AG04449 (cell line): ENCODE measurements around the gene CDC14A.

ENCODE experiments used
- CTCF ChIA-PET: fragments of 350-600 bp; formaldehyde crosslinking; extraction: SDS; loops from one replicate; lab custom pipeline; 2021; ENCODE audit warnings: antibody characterized with exemption; lab: Yijun Ruan, JAX
- POLR2A ChIA-PET: fragments of 400-600, 350-600 bp; formaldehyde crosslinking; extraction: SDS; loops from one replicate; lab custom pipeline; 2020; ENCODE audit warnings: antibody characterized with exemption, inconsistent platforms; lab: Yijun Ruan, JAX
- DNase-seq: peaks from one replicate; pipeline ENCODE4 v3.0.0-alpha.2; 2010; ENCODE audit warnings: low read depth, low spot score
- H3K4me3 ChIP-seq: 2 replicates; pipeline ENCODE4 v1.5.1; 2011; ENCODE audit warnings: low read depth, mild to moderate bottlenecking, control low read depth, low read length
- TF ChIP-seq, protein P1 (sequence below): IDR thresholded peaks from one replicate; pipeline ENCODE4 v1.5.1; 2011; ENCODE audit warnings: mild to moderate bottlenecking, moderate library complexity, low read length, control low read depth, inconsistent platforms; ENCODE audit not compliant: insufficient read depth; ENCODE audit errors: missing control alignments

The CDC14A gene

DNA sequence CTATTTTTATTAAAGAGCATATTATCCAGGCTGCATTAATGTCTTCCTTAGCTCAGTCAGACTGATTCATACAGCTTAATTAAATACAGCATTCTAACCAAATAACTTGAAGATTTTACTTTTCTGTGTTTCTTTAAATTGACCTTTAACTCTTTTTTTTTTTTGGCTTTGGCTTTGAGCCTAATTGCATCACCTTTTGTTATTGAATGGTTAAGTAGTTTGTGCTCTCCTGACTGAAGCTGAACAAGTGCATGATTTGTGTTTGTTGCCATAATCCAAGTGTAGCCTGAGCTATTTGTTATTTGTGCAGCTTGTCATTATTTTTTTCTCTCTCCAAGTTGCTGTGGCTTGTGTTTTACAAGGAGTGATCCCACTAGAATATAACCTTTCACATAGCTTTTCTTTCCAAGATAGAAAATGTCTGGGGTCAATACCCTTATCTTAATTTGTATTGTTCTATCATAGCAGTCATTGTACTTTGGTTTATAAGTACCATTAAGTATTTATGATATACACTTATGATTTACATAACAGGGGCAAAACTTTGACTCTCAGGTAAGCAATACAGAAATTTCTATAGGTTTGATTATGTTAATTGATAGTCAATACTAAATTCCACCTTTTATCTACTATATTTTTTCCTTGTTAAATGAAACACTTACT is 31.6 kb downstream of the CDC14A start:
- H3K4me3 ChIP-seq = no peak overlapping the region
- no peak for DNase-seq
- CTCF ChIA-PET = interaction anchor here (1.4 kb wide), 1 partner anchor 26 kb away, joined by 3 read pairs; no protein-coding TSS in a partner anchor
- TF ChIP-seq, protein P1, sequence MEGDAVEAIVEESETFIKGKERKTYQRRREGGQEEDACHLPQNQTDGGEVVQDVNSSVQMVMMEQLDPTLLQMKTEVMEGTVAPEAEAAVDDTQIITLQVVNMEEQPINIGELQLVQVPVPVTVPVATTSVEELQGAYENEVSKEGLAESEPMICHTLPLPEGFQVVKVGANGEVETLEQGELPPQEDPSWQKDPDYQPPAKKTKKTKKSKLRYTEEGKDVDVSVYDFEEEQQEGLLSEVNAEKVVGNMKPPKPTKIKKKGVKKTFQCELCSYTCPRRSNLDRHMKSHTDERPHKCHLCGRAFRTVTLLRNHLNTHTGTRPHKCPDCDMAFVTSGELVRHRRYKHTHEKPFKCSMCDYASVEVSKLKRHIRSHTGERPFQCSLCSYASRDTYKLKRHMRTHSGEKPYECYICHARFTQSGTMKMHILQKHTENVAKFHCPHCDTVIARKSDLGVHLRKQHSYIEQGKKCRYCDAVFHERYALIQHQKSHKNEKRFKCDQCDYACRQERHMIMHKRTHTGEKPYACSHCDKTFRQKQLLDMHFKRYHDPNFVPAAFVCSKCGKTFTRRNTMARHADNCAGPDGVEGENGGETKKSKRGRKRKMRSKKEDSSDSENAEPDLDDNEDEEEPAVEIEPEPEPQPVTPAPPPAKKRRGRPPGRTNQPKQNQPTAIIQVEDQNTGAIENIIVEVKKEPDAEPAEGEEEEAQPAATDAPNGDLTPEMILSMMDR = no peak
- POLR2A ChIA-PET = no interaction called here

DNA sequence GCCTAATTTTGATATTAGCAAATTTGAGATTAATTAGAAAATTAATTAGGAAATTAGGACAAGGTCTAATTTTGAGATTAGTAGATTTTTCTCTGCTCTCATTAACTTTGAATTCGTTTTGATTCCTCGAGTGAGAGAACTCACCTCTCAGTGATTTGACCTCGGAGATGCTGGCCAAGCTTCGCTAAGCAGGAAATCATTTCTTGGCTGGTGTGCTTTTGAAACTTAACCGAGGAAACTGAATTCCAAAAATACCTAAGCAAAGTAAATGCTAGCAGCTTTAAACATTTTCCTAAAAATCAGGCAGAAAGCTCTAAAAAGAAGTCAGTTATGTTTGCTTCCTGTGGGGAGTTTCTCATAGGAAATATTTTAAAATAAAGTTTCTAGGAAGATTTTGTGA is 34.9 kb downstream of the CDC14A start:
- POLR2A ChIA-PET = no interaction called here
- peak; percentile 14 for DNase-seq
- CTCF ChIA-PET = interaction anchor here (1.4 kb wide), 1 partner anchor 68 kb away, joined by 3 read pairs; no protein-coding TSS in a partner anchor
- TF ChIP-seq, protein P1 = no peak
- no peak overlapping the region for H3K4me3 ChIP-seq

DNA sequence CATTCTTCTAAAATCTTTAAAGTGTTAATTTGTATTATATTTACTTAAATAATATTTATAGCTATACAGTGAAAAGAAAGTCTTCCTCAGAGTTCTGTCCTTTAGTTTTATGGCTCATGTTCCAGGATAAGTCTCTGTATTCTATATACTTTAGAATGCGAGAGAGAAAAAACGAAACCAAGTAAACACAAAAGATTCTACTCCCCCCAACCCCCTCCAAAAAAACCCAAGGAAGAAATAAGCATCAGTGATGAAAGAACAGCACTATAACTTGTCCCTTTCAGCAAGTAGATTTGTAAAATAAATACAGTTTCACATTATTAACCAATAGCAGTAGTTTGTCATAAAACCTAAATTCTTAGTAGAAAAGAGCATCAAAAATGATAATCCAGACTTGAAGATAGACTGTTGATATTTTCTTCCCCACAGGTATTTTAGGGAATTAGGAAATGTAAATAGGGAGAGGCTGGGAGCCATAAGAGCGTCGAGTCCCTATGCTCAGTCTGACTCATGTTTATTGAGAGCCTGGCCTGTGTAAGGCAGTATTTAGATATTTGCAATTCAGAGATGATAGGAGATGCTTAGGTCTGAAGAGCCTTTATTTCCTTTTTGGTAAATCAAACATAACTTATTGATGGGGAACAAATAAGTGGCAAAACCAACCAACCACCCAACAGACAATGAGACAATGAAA is 35.5 kb downstream of the CDC14A start:
- ChIA-PET CTCF (interaction anchor here (1.4 kb wide), 1 partner anchor 67 kb away, joined by 3 read pairs; no protein-coding TSS in a partner anchor), POLR2A (no interaction called here)
- no peak overlapping the region for H3K4me3 ChIP-seq
- TF ChIP-seq, protein P1 = no peak
- DNase-seq = no peak

DNA sequence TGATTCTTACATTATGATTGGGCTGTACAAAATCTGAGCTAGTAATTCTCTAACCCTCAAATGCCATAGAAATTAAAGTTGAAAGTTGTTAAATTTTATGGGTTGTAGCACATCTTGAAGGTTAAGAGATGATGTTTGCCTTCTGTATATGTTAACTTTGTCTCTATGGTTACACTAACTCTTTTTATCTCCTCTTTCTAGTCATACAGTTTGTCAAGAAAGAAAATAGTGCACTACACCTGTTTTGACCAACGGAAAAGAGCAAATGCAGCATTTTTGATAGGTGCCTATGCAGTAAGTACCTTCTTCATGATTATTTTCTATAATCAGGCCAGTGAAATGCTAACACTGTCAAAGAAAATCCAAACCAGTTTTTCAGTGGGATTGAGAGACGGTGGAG is 38.2 kb downstream of the CDC14A start:
- DNase-seq = no peak
- ChIA-PET POLR2A (no interaction called here), CTCF (interaction anchor here (1.4 to 1.6 kb wide), 2 partner anchors 12 to 68 kb away, joined by 3 to 4 read pairs; no protein-coding TSS in a partner anchor)
- no peak overlapping the region for H3K4me3 ChIP-seq
- TF ChIP-seq, protein P1 = no peak

DNA sequence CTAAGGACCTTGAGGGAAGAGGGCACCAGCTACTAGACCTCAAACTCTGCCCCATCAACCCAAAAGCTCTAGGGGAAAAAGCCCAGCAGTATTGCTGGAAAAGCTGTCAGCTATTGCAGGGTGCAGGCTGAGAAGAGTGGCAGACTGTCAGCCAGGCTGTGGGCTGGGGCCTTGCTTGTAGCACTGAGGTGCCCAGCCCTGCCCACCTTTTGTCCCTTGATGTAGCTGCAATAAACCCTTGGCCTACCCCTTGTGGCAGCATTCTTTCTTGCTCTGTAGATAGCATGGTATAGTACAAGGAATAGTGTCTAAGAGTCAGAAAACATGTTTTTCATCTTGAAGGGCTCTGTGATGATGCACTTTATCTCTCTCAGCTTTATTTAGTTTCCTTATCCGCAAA is 39.4 kb downstream of the CDC14A start:
- TF ChIP-seq, protein P1 = no peak
- DNase-seq = no peak
- CTCF ChIA-PET = interaction anchor here (1.4 to 1.6 kb wide), 2 partner anchors 11 to 67 kb away, joined by 3 to 4 read pairs; no protein-coding TSS in a partner anchor
- POLR2A ChIA-PET = no interaction called here
- H3K4me3 ChIP-seq = no peak overlapping the region

DNA sequence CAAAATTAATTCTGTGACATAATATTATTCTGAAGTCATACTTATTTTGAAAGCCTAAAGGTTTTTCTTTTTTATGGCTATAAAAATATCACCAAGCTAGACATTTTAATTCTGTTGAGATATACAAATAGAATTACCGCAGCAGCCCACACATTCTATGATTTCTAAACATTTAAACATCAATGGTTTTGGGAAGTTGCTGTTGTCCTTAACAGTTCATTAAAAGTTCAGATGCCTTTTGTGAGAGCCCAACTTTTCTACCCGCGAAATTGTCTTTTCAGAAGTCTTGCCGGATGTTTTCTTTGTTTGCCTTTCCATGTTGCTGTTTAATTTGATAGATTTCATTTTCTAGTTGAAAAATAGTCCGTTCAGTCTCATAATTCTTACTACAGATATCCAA is 40.5 kb downstream of the CDC14A start:
- ChIA-PET POLR2A (no interaction called here), CTCF (no interaction called here)
- TF ChIP-seq, protein P1 = no peak
- no peak overlapping the region for H3K4me3 ChIP-seq
- DNase-seq = no peak
